SH-SY5Y (cell line): ENCODE data around the gene CEP104.

ENCODE experiments used
- GATA2 ChIP-seq: IDR thresholded peaks from 2 replicates; pipeline ENCODE4 v1.6.1; 2011; ENCODE audit warnings: mild to moderate bottlenecking, low read depth, low read length
- GATA3 ChIP-seq: IDR thresholded peaks from 2 replicates; pipeline ENCODE4 v1.6.1; 2011; ENCODE audit warnings: low read depth, mild to moderate bottlenecking, low read length, moderate library complexity

GRCh38 chr1:3842912-3843311 is 14.1 kb downstream of the CEP104 start:
- TF ChIP-seq GATA3 (no peak), GATA2 (no peak)
